Measurements from ENCODE around the gene FGF8. TPM values are rescaled to one million over a fixed set of nuclear protein-coding genes. Genes with fewer than 3 reads are reported as not detected.

FGF8 gene
- total and polyA plus RNA-seq, 2 of the 8 experiments (the other 6 are each of a cell fraction or from before 2014, with no cell fraction given), result 1.1 to 3.9 TPM

DNA sequence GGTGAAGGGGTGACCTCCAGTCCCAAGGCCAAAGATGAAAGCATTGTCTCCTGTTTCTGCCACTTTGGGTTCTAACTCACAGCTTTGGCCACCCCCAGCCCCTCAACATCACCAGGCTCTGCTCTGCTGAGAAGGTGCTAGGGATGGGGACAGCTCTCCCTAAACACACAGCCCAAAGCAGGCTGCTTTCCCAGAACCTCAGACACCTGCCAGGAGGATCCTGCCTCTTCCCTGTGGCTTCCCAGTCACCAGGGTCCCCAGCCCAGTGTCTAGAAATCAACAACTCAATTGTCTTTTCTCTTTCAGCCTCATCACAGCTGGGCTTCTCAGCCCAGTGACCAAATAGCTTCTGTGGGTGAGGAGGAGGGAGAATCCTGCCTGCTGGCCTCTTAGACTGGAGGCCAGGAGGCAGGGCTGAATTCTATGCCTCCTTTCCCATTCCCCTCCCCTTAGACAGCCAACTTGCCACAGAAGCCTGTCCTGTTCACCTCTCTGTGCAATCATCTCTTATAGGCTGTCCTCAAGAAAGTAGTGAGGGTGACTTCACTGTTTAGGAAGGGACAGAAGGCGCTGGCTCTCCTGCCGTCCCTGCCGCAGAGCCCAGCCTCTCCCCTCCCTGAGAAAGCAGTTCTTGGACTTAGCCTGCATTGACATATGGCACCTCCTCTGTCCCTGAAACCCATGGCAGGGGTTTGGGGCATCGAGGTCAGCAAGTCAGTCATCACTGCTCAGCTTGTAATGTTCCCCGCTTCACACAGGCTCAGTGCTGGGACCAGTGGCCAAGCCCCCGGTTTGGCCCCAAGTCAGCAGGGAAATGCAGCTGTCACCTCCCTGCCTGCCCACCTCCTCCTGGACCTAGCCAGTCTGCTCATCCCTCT, 3.7 kb downstream of the FGF8 start (continued):
- no peak for TF ChIP-seq CHD7 (IDR thresholded peaks at IDR 0.05; ENCODE audit: insufficient replicate concordance, low read length)
- TF ChIP-seq ASH2L (IDR thresholded peaks at IDR 0.05; ENCODE audit: low read length), result peak; percentile 0
- TF ChIP-seq SUZ12 (IDR thresholded peaks at IDR 0.05; ENCODE audit: low read length), result no peak
- no peak for TF ChIP-seq TBP (IDR thresholded peaks at IDR 0.05; ENCODE audit: low read depth, low read length)

All from H1 (cell line).